H1 (cell line): ENCODE data around the gene ANKIB1. TPM values are rescaled to one million over a fixed set of nuclear protein-coding genes. Genes with fewer than 3 reads are reported as not detected.

Experiments used
- CTCF ChIA-PET: fragments of 300-600 bp; sonication (Branson Sonifier 250); formaldehyde crosslinking; loops from one replicate; lab custom pipeline; 2021; ENCODE audit not compliant: partially characterized antibody; lab: Charles Lee
- POLR2A ChIA-PET: fragments of 300-600 bp; sonication (Branson Sonifier 250); formaldehyde crosslinking; loops from one replicate; lab custom pipeline; 2021; ENCODE audit warnings: inconsistent platforms; ENCODE audit not compliant: partially characterized antibody; lab: Charles Lee
- DNase-seq, 2 experiments: peaks; one replicate each; pipeline versions ENCODE4 v3.0.0 to v3.0.0-alpha.2; 2010 to 2022; ENCODE audit warnings: low spot score in 2 of 2, low read depth in 1 of 2, mixed read lengths in 1 of 2
- FAIRE-seq: peaks from 2 replicates; lab custom pipeline; 2011; peaks lifted over from hg19 to GRCh38; lab: Jason Lieb, UNC
- H2AFZ ChIP-seq: 2 replicates; pipeline ENCODE4 v1.8.1; 2012; ENCODE audit warnings: low read length, inconsistent platforms
- H2AK5ac ChIP-seq: 2 replicates; pipeline ENCODE4 v1.6.1; 2013; ENCODE audit warnings: low read depth, low read length
- H2BK120ac ChIP-seq: replicated peaks from 2 replicates; pipeline ENCODE3; 2013; ENCODE audit warnings: low read depth, low read length, inconsistent platforms
- H2BK12ac ChIP-seq: 2 replicates; pipeline ENCODE4 v1.6.1; 2013; ENCODE audit warnings: low read depth, low read length
- H2BK15ac ChIP-seq: 2 replicates; pipeline ENCODE4 v1.6.1; 2013; ENCODE audit warnings: low read length
- H2BK20ac ChIP-seq: 2 replicates; pipeline ENCODE4 v1.6.1; 2013; ENCODE audit warnings: low read length
- H2BK5ac ChIP-seq: 2 replicates; pipeline ENCODE4 v1.6.1; 2013; ENCODE audit warnings: low read depth, low read length
- H3K14ac ChIP-seq: 2 replicates; pipeline ENCODE4 v1.6.1; 2013; ENCODE audit warnings: inconsistent platforms; ENCODE audit not compliant: insufficient read length
- H3K18ac ChIP-seq: 2 replicates; pipeline ENCODE4 v1.6.1; 2013; ENCODE audit warnings: low read length; ENCODE audit errors: extremely low read depth
- H3K23ac ChIP-seq: 2 replicates; pipeline ENCODE4 v1.6.1; 2013; ENCODE audit warnings: inconsistent platforms; ENCODE audit not compliant: insufficient read length
- H3K23me2 ChIP-seq: 2 replicates; pipeline ENCODE4 v1.6.1; 2013; ENCODE audit warnings: low read depth, low read length
- H3K27ac ChIP-seq: 2 replicates; pipeline ENCODE4 v1.6.1; 2011; ENCODE audit warnings: low read depth, low read length, inconsistent platforms
- H3K27me3 ChIP-seq, 4 experiments: replicated peaks in 1 of 4; 1 replicate in 1 of 4; 2 replicates in 3 of 4; pipeline versions ENCODE4 v1.6.1 to v1.8.1; 2011 to 2013; ENCODE audit warnings: low read length in 3 of 4, mild to moderate bottlenecking in 3 of 4, inconsistent platforms in 2 of 4, mixed read lengths in 2 of 4, moderate library complexity in 1 of 4; ENCODE audit not compliant: control insufficient read depth in 3 of 4, insufficient read depth in 3 of 4; ENCODE audit errors: extremely low read depth in 1 of 4
- H3K36me3 ChIP-seq, 4 experiments: 2 replicates each; pipeline versions ENCODE4 v1.6.1 to v1.8.1; 2011 to 2013; ENCODE audit warnings: mild to moderate bottlenecking in 4 of 4, low read length in 3 of 4, moderate library complexity in 2 of 4, control low read depth in 1 of 4, inconsistent platforms in 1 of 4; ENCODE audit not compliant: insufficient read depth in 4 of 4, control insufficient read depth in 2 of 4
- H3K4ac ChIP-seq: replicated peaks from 2 replicates; pipeline ENCODE3; 2013; ENCODE audit warnings: low read length, low read depth, mixed read lengths, inconsistent platforms; ENCODE audit not compliant: insufficient read length
- H3K4me1 ChIP-seq, 4 experiments: replicated peaks in 1 of 4; 1 replicate in 1 of 4; 2 replicates in 3 of 4; pipeline versions ENCODE4 v1.6.1 to v1.8.1; 2011 to 2013; ENCODE audit warnings: low read length in 3 of 4, inconsistent platforms in 2 of 4, mixed read lengths in 1 of 4; ENCODE audit not compliant: insufficient read depth in 4 of 4, control insufficient read depth in 3 of 4
- H3K4me2 ChIP-seq, 2 experiments: 2 replicates each; pipeline versions ENCODE4 v1.6.1 to v1.8.1; 2011 to 2013; ENCODE audit warnings: low read depth in 2 of 2, low read length in 2 of 2, control low read depth in 1 of 2, inconsistent platforms in 1 of 2, mild to moderate bottlenecking in 1 of 2; ENCODE audit not compliant: insufficient read depth in 1 of 2
- H3K4me3 ChIP-seq, 4 experiments: fragments of 200-600, 300-600 bp in 1 of 4; sonication (generic), shearing (Covaris generic), sonication (Bioruptor Twin) in 1 of 4; 2 replicates each; pipeline versions ENCODE4 v1.5.1 to v1.8.1; 2011 to 2016; ENCODE audit warnings: low read length in 4 of 4, low read depth in 3 of 4, control low read depth in 2 of 4, inconsistent platforms in 2 of 4, mild to moderate bottlenecking in 2 of 4, mixed read lengths in 1 of 4, moderate library complexity in 1 of 4; ENCODE audit not compliant: insufficient read depth in 2 of 4; ENCODE audit errors: extremely low read depth in 1 of 4
- H3K56ac ChIP-seq: replicated peaks from 2 replicates; pipeline ENCODE3; 2013; ENCODE audit warnings: low read depth, mild to moderate bottlenecking, mixed read lengths, low read length, inconsistent platforms; ENCODE audit not compliant: insufficient read length
- H3K79me1 ChIP-seq: 2 replicates; pipeline ENCODE4 v1.6.1; 2013; ENCODE audit warnings: low read depth, low read length, control low read depth
- H3K79me2 ChIP-seq, 2 experiments: 2 replicates each; pipeline versions ENCODE4 v1.6.1 to v1.8.1; 2012 to 2013; ENCODE audit warnings: low read length in 2 of 2, mild to moderate bottlenecking in 2 of 2, inconsistent platforms in 1 of 2; ENCODE audit not compliant: insufficient read depth in 2 of 2, control insufficient read depth in 1 of 2
- H3K9ac ChIP-seq, 4 experiments: replicated peaks in 1 of 4; 1 replicate in 1 of 4; 2 replicates in 3 of 4; pipeline versions ENCODE4 v1.6.1 to v1.8.1; 2011 to 2013; ENCODE audit warnings: low read depth in 3 of 4, low read length in 3 of 4, control low read depth in 2 of 4, mild to moderate bottlenecking in 2 of 4, moderate library complexity in 2 of 4, inconsistent platforms in 1 of 4; ENCODE audit errors: extremely low read depth in 1 of 4
- H3K9me3 ChIP-seq, 2 experiments: 2 replicates each; pipeline versions ENCODE4 v1.6.1 to v1.8.1; 2012 to 2013; ENCODE audit warnings: mild to moderate bottlenecking in 2 of 2, moderate library complexity in 2 of 2, control low read depth in 1 of 2, inconsistent platforms in 1 of 2, low read depth in 1 of 2, low read length in 1 of 2, mixed read lengths in 1 of 2; ENCODE audit not compliant: insufficient read depth in 2 of 2
- H4K20me1 ChIP-seq, 2 experiments: replicated peaks in 1 of 2; 2 replicates each; pipeline versions ENCODE3 to v1.8.1; 2011 to 2013; ENCODE audit warnings: inconsistent platforms in 2 of 2, low read length in 2 of 2, mild to moderate bottlenecking in 1 of 2; ENCODE audit not compliant: insufficient read depth in 2 of 2, control insufficient read depth in 1 of 2
- H4K5ac ChIP-seq: 2 replicates; pipeline ENCODE4 v1.6.1; 2013; ENCODE audit warnings: low read length, low read depth, mixed read lengths, inconsistent platforms; ENCODE audit not compliant: insufficient read length
- H4K8ac ChIP-seq: 2 replicates; pipeline ENCODE4 v1.8.0; 2013; ENCODE audit warnings: mild to moderate bottlenecking, moderate library complexity, low read length, inconsistent platforms; ENCODE audit not compliant: insufficient read depth; ENCODE audit errors: extremely low read depth
- H4K91ac ChIP-seq: replicated peaks from 2 replicates; pipeline ENCODE3; 2013; ENCODE audit warnings: low read length, mixed read lengths, inconsistent platforms; ENCODE audit not compliant: insufficient read length
- ATF2 ChIP-seq: IDR thresholded peaks from 2 replicates; pipeline ENCODE4 v1.6.1; 2012; ENCODE audit warnings: low read length, inconsistent platforms
- BRCA1 ChIP-seq: IDR thresholded peaks from 2 replicates; pipeline ENCODE4 v1.6.1; 2012; ENCODE audit warnings: low read depth, low read length, improper control_type of control experiment
- CBX8 ChIP-seq: fragments of 300-800, 300-1000 bp; sonication (generic); IDR thresholded peaks from 2 replicates; pipeline ENCODE4 v1.7.1; 2016; ENCODE audit warnings: low read depth, low read length, borderline replicate concordance
- CHD1 ChIP-seq: IDR thresholded peaks from 2 replicates; pipeline ENCODE4 v1.6.1; 2012; ENCODE audit warnings: low read depth, low read length, improper control_type of control experiment
- EZH2 ChIP-seq: fragments of 200-600 bp; sonication (generic); IDR thresholded peaks from 2 replicates; pipeline ENCODE4 v1.7.1; 2012; ENCODE audit warnings: low read depth, mild to moderate bottlenecking, moderate library complexity, low read length, inconsistent platforms; ENCODE audit not compliant: severe bottlenecking
- GABPA ChIP-seq: IDR thresholded peaks from 2 replicates; pipeline ENCODE4 v1.6.1; 2011; ENCODE audit warnings: mild to moderate bottlenecking, low read length, moderate library complexity, borderline replicate concordance; ENCODE audit not compliant: insufficient read depth
- JUND ChIP-seq: IDR thresholded peaks from 2 replicates; pipeline ENCODE4 v1.6.1; 2011; ENCODE audit warnings: mild to moderate bottlenecking, improper control_type of control experiment, low read length
- KDM1A ChIP-seq: fragments of 200-600, 300-600 bp; sonication (generic); IDR thresholded peaks from 2 replicates; pipeline ENCODE4 v1.7.1; 2016; ENCODE audit warnings: mild to moderate bottlenecking, low read length, borderline replicate concordance
- KDM4A ChIP-seq: IDR thresholded peaks from one replicate; pipeline ENCODE4 v1.7.1; 2012; ENCODE audit warnings: low read depth, mild to moderate bottlenecking, moderate library complexity, low read length, inconsistent platforms; ENCODE audit not compliant: severe bottlenecking
- POLR2A ChIP-seq, 2 experiments: IDR thresholded peaks; 1 replicate in 1 of 2; 2 replicates in 1 of 2; pipeline ENCODE4 v1.6.1; 2011; ENCODE audit warnings: low read depth in 2 of 2, low read length in 2 of 2, mild to moderate bottlenecking in 2 of 2; ENCODE audit errors: control extremely low read depth in 1 of 2
- RXRA ChIP-seq: IDR thresholded peaks from 2 replicates; pipeline ENCODE4 v1.6.1; 2011; ENCODE audit warnings: low read depth, mild to moderate bottlenecking, low read length, moderate library complexity; ENCODE audit not compliant: insufficient read depth
- SIX5 ChIP-seq: IDR thresholded peaks from 2 replicates; pipeline ENCODE4 v1.6.1; 2011; ENCODE audit warnings: mild to moderate bottlenecking, low read depth, low read length
- ZNF274 ChIP-seq: IDR thresholded peaks from 2 replicates; pipeline ENCODE4 v1.7.0; 2012; ENCODE audit warnings: low read length, borderline replicate concordance; ENCODE audit errors: extremely low read depth
- WGBS, 2 experiments: shearing (Covaris generic) in 1 of 2; methylation state at CpG; one replicate each; pipeline versions ENCODE4 v1.1.6 to v1.1.7; 2013 to 2015; ENCODE audit warnings: low lambda C conversion rate in 2 of 2, mixed read lengths in 2 of 2, inconsistent platforms in 1 of 2, low coverage in 1 of 2, missing lambda C conversion rate in 1 of 2; ENCODE audit not compliant: insufficient replicate concordance in 2 of 2, insufficient coverage in 1 of 2, insufficient read length in 1 of 2; ENCODE audit errors: extremely low coverage in 1 of 2, missing lambda C conversion rate in 1 of 2; 5-methylcytosine and 5-hydroxymethylcytosine counted together
- polyA plus RNA-seq, 7 experiments: library from polyadenylated mRNA; depleted of rRNA in 3 of 7; stranded (reverse) in 5 of 7; unstranded in 2 of 7; fragments of >200 nt in 5 of 7; fragments of 200-250 nt in 2 of 7; gene quantifications; 1 replicate in 5 of 7; 2 replicates in 1 of 7; 4 replicates in 1 of 7; pipeline versions ENCODE4 v1.2.1 to v1.2.3, GENCODE V29; 2011 to 2013; ENCODE audit warnings: missing spikeins in 2 of 7, mixed read lengths in 2 of 7
- total RNA-seq: library from RNA; stranded (reverse); fragmentation: NEBNext Ultra II Directional; extraction: Animal tissue kit (Norgen Biotek cat#: 25700); gene quantifications from 2 replicates; pipeline ENCODE4 v1.2.1, GENCODE V29; 2021

Gene ANKIB1
- total and polyA plus RNA-seq, 2 of the 8 experiments (the other 6 are each of a cell fraction or from before 2014, with no cell fraction given): 19.2 to 43.0 TPM

- 86% methylated on average over 3 of the region's 3 CpGs; no CpG with 5 or more reads in 1 of the 2 experiments for WGBS, 2 experiments
- no peak overlapping the region for H3K4me3 ChIP-seq
- no peak overlapping the region for H3K4ac ChIP-seq
- H4K20me1 ChIP-seq: no peaks in the 10 kb centered on the region
- H3K79me2 ChIP-seq: no peaks in the 10 kb centered on the region
- no peak overlapping the region for H3K9ac ChIP-seq
- DNase-seq: no peak
- ChIA-PET POLR2A (no interaction called here), CTCF (interaction anchor here (0.7 kb wide), 1 partner anchor 41 kb away, joined by 3 read pairs; no protein-coding TSS in a partner anchor)
- no peak overlapping the region for H3K4me2 ChIP-seq
- H2BK12ac ChIP-seq: no peak overlapping the region
- H4K5ac ChIP-seq: no peak overlapping the region
- H2BK5ac ChIP-seq: no peak overlapping the region
- no peak for FAIRE-seq
- no peaks in the 10 kb centered on the region for H3K27me3 ChIP-seq
- no peak overlapping the region for H3K56ac ChIP-seq
- H3K14ac ChIP-seq: no peak overlapping the region
- no peaks in the 10 kb centered on the region for H3K4me1 ChIP-seq
- H3K18ac ChIP-seq: no peak overlapping the region
- H3K27ac ChIP-seq: no peak overlapping the region
- no peak overlapping the region for H2AK5ac ChIP-seq
- no peak overlapping the region for H2AFZ ChIP-seq
- H3K23ac ChIP-seq: no peak overlapping the region
- H4K8ac ChIP-seq: no peak overlapping the region
- H3K36me3 ChIP-seq: no peaks in the 10 kb centered on the region; a peak in 2 of 8 replicates
- no peaks in the 10 kb centered on the region for H3K79me1 ChIP-seq
- no peak overlapping the region for H4K91ac ChIP-seq
- H2BK15ac ChIP-seq: no peak overlapping the region
- no peak overlapping the region for H2BK20ac ChIP-seq
- H3K23me2 ChIP-seq: no peaks in the 10 kb centered on the region
- H3K9me3 ChIP-seq: no peaks in the 10 kb centered on the region
- no peak overlapping the region for H2BK120ac ChIP-seq
- TF ChIP-seq CHD1 (no peak), ATF2 (no peak), CBX8 (no peak), KDM1A (no peak), KDM4A (no peak), GABPA (no peak), SIX5 (no peak), EZH2 (no peak), RXRA (no peak), JUND (no peak), ZNF274 (no peak), BRCA1 (no peak), POLR2A (IDR thresholded peaks at IDR 0.05; ENCODE audit: control extremely low read depth in 1 of 2, low read depth in 2 of 2, low read length in 2 of 2) (no peak)
Observed at GRCh38 chr7:92332782-92333181, 87.0 kb downstream of the ANKIB1 start.
